NCI-H446 treated with DMSO at 0.1 percent for 48 hours (cell line): Measurements from ENCODE around the gene GOLGA6L25.
"Not testable (repeated sequence)": the region's sequence is repeated elsewhere in the genome, so short reads cannot be mapped to it uniquely, and the experiment has no call there.

Source experiments
- DNase-seq: peaks from one replicate; lab custom pipeline; 2025; lab: John Stamatoyannopoulos, UW

GOLGA6L25 gene, protein sequence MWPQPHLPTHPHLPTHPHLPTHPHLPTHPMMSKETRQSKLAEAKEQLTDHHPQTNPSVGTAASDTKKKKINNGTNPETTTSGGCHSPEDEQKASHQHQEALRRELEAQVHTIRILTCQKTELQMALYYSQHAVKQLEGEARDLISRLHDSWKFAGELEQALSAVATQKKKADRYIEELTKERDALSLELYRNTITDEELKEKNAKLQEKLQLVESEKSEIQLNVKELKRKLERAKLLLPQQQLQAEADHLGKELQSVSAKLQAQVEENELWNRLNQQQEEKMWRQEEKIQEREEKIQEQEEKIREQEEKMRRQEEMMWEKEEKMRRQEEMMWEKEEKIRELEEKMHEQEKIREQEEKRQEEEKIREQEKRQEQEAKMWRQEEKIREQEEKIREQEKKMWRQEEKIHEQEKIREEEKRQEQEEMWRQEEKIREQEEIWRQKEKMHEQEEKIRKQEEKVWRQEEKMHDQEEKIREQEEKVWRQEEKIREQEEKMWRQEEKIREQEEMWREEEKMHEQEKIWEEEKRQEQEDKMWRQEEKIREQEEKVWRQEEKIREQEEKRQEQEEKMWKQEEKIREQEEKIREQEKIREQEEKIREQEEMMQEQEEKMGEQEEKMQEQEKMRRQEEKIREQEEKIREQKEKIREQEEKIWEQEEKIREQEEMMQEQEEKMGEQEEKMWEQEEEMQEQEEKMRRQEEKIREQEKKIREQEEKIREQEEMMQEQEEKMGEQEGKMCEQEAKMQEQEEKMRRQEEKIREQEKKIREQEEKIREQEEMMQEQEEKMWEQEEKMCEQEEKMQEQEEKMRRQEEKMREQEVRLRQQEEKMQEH

DNA sequence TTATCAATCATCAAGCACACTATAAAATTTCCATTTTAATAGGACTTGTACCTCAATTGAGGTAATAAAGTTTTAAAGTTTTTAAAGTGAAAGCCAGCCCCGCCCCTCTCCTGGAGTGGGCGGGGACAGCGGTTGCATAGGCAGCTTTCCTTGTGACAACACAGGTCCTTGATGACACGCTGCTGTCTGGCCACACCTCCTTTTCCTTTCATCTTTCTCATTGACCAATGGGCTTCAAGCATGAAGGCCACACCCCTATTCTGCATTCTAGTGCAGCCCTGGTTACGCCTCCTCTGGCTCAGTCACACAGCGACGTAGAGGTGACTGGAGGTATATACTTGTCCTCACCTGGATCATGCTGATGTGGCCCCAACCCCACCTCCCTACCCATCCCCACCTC is at the start of gene GOLGA6L25:
Gene GOLGA6L25 (plus strand): TSS at position 301 of the 400 bp plus-strand sequence. CDS start 61 bp downstream, at position 362.
- not testable (repeated sequence) for DNase-seq

- DNase-seq, result not testable (repeated sequence)
These were observed 45.0 kb upstream of the GOLGA6L25 start for GRCh38 chr15:28508217-28508889.

DNA sequence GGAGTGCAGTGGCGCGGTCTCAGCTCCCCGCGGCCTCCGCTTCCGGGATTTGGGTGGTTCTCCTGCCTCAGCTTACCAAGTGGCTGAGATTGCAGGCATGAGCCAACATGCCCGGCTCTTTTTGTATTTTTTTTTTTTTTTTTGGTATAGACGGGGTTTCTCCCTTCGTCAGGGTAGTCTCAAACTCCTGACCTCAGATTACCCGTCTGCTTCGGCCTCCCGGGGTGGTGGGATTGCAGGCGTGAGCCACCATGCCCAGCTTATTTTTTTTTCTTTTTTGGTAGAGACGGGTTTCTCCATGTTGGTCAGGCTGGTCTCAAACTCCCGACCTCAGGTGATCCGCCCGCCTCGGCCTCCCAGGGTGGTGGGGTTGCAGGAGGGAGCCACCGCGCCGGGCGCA is 39.2 kb upstream of the GOLGA6L25 start:
- DNase-seq, result not testable (repeated sequence)

DNA sequence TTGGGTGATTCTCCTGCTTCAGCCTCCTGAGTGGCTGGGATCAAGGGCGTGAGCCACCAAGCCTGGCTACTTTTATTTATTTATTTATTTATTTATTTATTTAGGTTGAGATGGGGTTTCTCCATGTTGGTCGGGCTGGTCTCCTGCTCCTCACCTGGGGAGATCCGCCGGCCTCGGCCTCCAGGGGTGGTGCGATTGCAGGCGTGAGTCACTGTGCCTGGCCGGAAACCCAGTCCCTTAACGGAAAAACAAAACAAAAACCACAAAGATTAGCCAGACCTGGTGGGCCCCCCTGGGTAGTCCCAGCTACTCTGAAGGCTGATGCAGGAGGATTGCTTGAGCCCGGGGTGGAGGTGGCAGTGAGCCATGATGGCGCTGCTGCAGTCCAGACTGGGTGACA is 38.2 kb upstream of the GOLGA6L25 start:
- DNase-seq, result not testable (repeated sequence)

GRCh38 chr15:28532954-28533353 is 20.4 kb upstream of the GOLGA6L25 start, which contains the start of gene GOLGA8G:
Gene GOLGA8G, minus strand, starts transcription at chr15:28532971. Its CDS starts 62 bp downstream, at chr15:28532909.
- DNase-seq, result not testable (repeated sequence)

DNA sequence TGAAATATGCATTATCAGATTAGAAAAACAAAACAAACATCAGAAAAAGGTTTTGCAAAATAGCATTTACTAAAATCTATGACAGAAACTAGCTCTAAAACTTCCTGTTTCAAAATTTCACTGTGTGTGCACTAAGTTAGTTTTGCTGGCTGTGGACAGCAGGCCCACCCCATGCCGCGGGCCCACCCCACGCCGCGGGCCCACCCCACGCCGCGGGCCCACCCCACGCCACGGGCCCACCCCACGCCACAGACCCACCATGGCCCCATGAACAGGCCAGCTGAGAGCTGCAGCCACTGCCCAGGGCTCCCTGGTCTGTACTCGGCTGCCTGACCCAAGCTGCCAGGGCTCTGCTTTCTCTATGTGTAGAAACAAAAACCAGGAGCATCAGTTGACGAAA is 20.0 kb downstream of the GOLGA6L25 start:
- not testable (repeated sequence) for DNase-seq

- DNase-seq, result not testable (repeated sequence)
These were observed 35.7 kb downstream of the GOLGA6L25 start for GRCh38 chr15:28588977-28589606.

GRCh38 chr15:28589769-28590168 is 36.4 kb downstream of the GOLGA6L25 start:
- DNase-seq, result not testable (repeated sequence)

- DNase-seq, result not testable (repeated sequence)
These were observed 39.0 kb downstream of the GOLGA6L25 start for GRCh38 chr15:28592395-28592794.

- not testable (repeated sequence) for DNase-seq
These were observed 40.2 kb downstream of the GOLGA6L25 start for GRCh38 chr15:28593424-28594129.

GRCh38 chr15:28597471-28597870 is 44.1 kb downstream of the GOLGA6L25 start:
- DNase-seq, result not testable (repeated sequence)

DNA sequence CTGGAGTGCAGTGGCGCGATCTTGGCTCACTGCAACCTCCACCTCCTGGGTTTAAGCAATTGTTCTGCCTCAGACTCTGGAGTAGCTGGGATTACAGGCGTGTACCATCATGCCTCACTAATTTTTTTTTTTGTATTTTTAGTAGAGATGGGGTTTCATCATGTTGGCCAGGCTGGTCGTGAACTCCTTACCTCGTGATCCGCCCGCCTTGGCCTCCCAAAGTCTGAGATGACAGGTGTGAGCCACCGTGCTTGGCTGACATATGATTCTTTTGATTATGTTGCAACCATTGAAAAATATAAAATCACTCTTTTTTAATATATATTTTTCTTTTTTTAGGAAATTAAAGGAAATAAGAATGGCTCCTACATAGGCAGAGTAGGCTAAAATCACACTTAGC is 44.8 kb downstream of the GOLGA6L25 start:
- DNase-seq, result not testable (repeated sequence)

GRCh38 chr15:28602152-28602551 is 48.8 kb downstream of the GOLGA6L25 start:
- not testable (repeated sequence) for DNase-seq
